ENCODE results near the gene CTBP2. TPM values are rescaled to one million over a fixed set of nuclear protein-coding genes. Genes with fewer than 3 reads are reported as not detected.

CTBP2 gene
- total RNA-seq, 3 donors from 2014 or later, result 53.1 to 91.2 (median 65.9) TPM

Other genes with a start within 250 kb of the CTBP2 start
- gene ZRANB1, start 218.4 kb downstream of the CTBP2 start, total RNA-seq, result 10 to 100 TPM; 32.4 to 37.4 (median 35.1) TPM

Data from breast epithelium (tissue), 3 donors.